Measurements from ENCODE around the gene CNTNAP2.

DNA sequence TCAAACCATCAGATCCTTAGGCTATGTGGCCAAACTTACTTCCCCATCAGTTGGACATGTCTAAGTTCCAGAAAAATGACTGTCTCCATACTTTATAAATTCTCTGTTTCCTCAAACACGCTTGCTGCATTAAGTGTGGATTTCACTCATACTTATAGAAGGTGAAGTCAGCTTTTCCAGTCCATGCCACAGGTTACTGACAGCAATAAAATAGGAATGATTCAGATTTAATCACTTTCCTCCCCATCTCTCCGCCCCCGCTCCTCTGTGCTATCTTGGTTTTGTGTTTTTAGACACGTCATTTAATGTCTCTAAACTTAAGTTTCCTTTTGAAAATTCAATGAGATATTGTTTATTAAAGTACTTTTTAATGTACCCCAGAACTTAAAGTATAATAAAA, 1376.0 kb downstream of the CNTNAP2 start:
- TF ChIP-seq, protein P1, sequence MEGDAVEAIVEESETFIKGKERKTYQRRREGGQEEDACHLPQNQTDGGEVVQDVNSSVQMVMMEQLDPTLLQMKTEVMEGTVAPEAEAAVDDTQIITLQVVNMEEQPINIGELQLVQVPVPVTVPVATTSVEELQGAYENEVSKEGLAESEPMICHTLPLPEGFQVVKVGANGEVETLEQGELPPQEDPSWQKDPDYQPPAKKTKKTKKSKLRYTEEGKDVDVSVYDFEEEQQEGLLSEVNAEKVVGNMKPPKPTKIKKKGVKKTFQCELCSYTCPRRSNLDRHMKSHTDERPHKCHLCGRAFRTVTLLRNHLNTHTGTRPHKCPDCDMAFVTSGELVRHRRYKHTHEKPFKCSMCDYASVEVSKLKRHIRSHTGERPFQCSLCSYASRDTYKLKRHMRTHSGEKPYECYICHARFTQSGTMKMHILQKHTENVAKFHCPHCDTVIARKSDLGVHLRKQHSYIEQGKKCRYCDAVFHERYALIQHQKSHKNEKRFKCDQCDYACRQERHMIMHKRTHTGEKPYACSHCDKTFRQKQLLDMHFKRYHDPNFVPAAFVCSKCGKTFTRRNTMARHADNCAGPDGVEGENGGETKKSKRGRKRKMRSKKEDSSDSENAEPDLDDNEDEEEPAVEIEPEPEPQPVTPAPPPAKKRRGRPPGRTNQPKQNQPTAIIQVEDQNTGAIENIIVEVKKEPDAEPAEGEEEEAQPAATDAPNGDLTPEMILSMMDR (IDR thresholded peaks at IDR 0.05; ENCODE audit: borderline replicate concordance, extremely low read depth, low read length, poor library complexity, severe bottlenecking), result no peak
- no peak for TF ChIP-seq EZH2 (IDR thresholded peaks at IDR 0.05; ENCODE audit: borderline replicate concordance, low read depth, low read length, severe bottlenecking)
